Stimulated activated CD4-positive, alpha-beta T cell treated with anti-CD3 and anti-CD28 coated beads, Interleukin-1b, Interleukin-23, amount 100 ng/mL, for 4 hours (primary cell): ENCODE results near the gene U2SURP.
"Not testable (repeated sequence)": the region's sequence is repeated elsewhere in the genome, so short reads cannot be mapped to it uniquely, and the experiment has no call there.

Source experiments
- DNase-seq, 2 donors: peaks; one replicate each; pipeline ENCODE4 v3.0.0-alpha.2; 2020; ENCODE audit warnings: low read depth in 2 of 2

U2SURP gene

GRCh38 chr3:143014921-143015320 lies 13.6 kb downstream of the U2SURP start:
- DNase-seq, result no peak

- DNase-seq, result no peak
Measured at GRCh38 chr3:143016321-143016972, 15.1 kb downstream of the U2SURP start.

GRCh38 chr3:143024351-143024960 lies 23.1 kb downstream of the U2SURP start:
- DNase-seq, result no peak

GRCh38 chr3:143031327-143031726 lies 30.0 kb downstream of the U2SURP start:
- DNase-seq, result no peak

- DNase-seq, result not testable (repeated sequence)
Measured at GRCh38 chr3:143031796-143032387, 30.5 kb downstream of the U2SURP start.

GRCh38 chr3:143035466-143036211 lies 34.3 kb downstream of the U2SURP start:
- no peak for DNase-seq

- DNase-seq, result no peak
Measured at GRCh38 chr3:143036557-143036956, 35.2 kb downstream of the U2SURP start.

GRCh38 chr3:143037867-143038266 lies 36.5 kb downstream of the U2SURP start:
- no peak for DNase-seq

GRCh38 chr3:143040261-143040879 lies 39.0 kb downstream of the U2SURP start:
- DNase-seq, result no peak

GRCh38 chr3:143041903-143042302 lies 40.5 kb downstream of the U2SURP start:
- DNase-seq, result no peak

GRCh38 chr3:143045639-143046038 lies 44.3 kb downstream of the U2SURP start:
- DNase-seq, result no peak

GRCh38 chr3:143046075-143046474 lies 44.7 kb downstream of the U2SURP start:
- DNase-seq, result not testable (repeated sequence)

- no peak for DNase-seq
Measured at GRCh38 chr3:143054011-143054410, 52.6 kb downstream of the U2SURP start.

GRCh38 chr3:143056372-143056771 lies 55.0 kb downstream of the U2SURP start:
- DNase-seq, result no peak

- no peak for DNase-seq
Measured at GRCh38 chr3:143060906-143061305, 59.5 kb downstream of the U2SURP start.

- DNase-seq, result no peak
Measured at GRCh38 chr3:143063018-143063417, 61.6 kb downstream of the U2SURP start.

- DNase-seq, result no peak
Measured at GRCh38 chr3:143064777-143065176, 63.4 kb downstream of the U2SURP start.

- no peak for DNase-seq
Measured at GRCh38 chr3:143065364-143065763, 64.0 kb downstream of the U2SURP start.

GRCh38 chr3:143066033-143066432 lies 64.7 kb downstream of the U2SURP start:
- no peak for DNase-seq

- no peak for DNase-seq
Measured at GRCh38 chr3:143067201-143067600, 65.8 kb downstream of the U2SURP start.

GRCh38 chr3:143068059-143068458 lies 66.7 kb downstream of the U2SURP start:
- DNase-seq, result no peak

GRCh38 chr3:143070977-143071551 lies 69.7 kb downstream of the U2SURP start:
- DNase-seq, result no peak
